Cardiac fibroblast (primary cell): ENCODE measurements around the gene LGALSL.

Source experiments
- DNase-seq, 2 donors: peaks; one replicate each; pipeline versions ENCODE4 v3.0.0 to v3.0.0-alpha.2; 2010; ENCODE audit warnings: low read depth in 2 of 2
- H3K4me3 ChIP-seq, 2 donors: replicated peaks in 1 of 2; 1 replicate in 1 of 2; 2 replicates in 1 of 2; pipeline ENCODE4 v1.5.1; 2011; ENCODE audit warnings: low read depth in 2 of 2, low read length in 2 of 2, mild to moderate bottlenecking in 2 of 2, moderate library complexity in 1 of 2
- CTCF ChIP-seq: IDR thresholded peaks from one replicate; pipeline ENCODE4 v1.5.1; 2011; ENCODE audit warnings: low read depth, mild to moderate bottlenecking, low read length, inconsistent platforms

The LGALSL gene

GRCh38 chr2:64453770-64454385 is at the start of gene LGALSL:
Gene LGALSL (plus strand): TSS chr2:64454162. CDS start chr2:64454546, 384 bp downstream.
- no peak for TF ChIP-seq CTCF
- H3K4me3 ChIP-seq = peak within 1 kb of the TSS; percentile 59 to 60
- DNase-seq = peak; percentile 33 to 63

GRCh38 chr2:64404743-64405142 is 49.2 kb upstream of the LGALSL start:
- peak; percentile 48 to 73 for DNase-seq
- TF ChIP-seq CTCF = no peak
- H3K4me3 ChIP-seq = no peak overlapping the region

GRCh38 chr2:64405581-64406406 is 48.2 kb upstream of the LGALSL start:
- TF ChIP-seq CTCF = no peak
- no peak overlapping the region for H3K4me3 ChIP-seq
- peak; percentile 82 to 83 for DNase-seq

GRCh38 chr2:64406407-64406774 is 47.6 kb upstream of the LGALSL start:
- TF ChIP-seq CTCF = no peak
- no peak for DNase-seq
- H3K4me3 ChIP-seq = no peak overlapping the region

DNA sequence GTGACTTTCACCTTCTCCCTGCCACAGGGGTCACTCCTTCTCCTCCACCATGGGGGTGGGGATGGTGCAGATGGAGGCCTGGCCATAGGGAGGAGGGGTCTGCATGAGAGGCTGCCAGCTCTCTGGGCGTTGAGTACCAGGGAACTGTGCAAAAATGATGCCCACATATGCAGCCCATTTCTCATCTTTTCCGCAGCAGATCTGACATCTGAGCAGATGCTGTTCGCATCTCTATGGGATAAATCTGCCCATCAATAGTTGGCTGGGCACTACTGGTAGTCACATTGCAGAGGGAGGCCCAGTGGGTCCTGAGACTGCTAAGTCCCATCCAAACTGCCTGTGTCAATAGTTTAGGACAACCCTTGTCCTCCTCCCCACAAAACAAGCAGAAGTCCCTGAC is 45.9 kb upstream of the LGALSL start:
- no peak overlapping the region for H3K4me3 ChIP-seq
- DNase-seq = no peak
- TF ChIP-seq CTCF = no peak

DNA sequence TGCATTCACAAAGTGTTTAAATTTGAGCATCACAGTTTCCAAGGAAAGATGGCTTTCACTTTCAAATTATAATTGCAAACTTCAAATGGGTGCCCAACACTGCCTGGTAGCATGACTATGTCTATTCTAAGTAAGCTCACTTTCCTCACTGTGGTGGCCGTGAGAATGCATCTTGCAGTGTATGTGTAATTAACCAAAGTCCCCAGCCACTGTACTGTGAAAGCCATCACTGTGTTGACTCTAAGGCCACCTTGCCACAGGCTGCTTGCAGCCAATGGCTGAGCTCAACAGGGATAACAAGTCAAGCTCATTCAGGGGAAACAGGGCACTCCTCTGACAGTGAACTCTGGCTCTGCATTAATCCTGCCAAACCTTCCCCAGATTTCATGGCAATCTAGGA is 43.3 kb upstream of the LGALSL start:
- TF ChIP-seq CTCF = no peak
- DNase-seq = no peak
- H3K4me3 ChIP-seq = no peak overlapping the region
